Measurements from ENCODE around the gene PER1.
A peak's percentile ranks its signal among the peaks of the same experiment; 100 is the strongest.

Gene PER1

GRCh38 chr17:8161289-8162232, 9.4 kb upstream of the PER1 start:
- H3K9ac ChIP-seq = peak overlapping the region; percentile 99
- H3K27ac ChIP-seq = peak overlapping the region; percentile 98

GRCh38 chr17:8160741-8161221, 8.6 kb upstream of the PER1 start:
- Histone ChIP-seq H3K4me3 (peak overlapping the region; percentile 100), H3K4me1 (peaks cover 65% of the 10 kb centered on the region), H3K36me3 (peaks cover 22% of the 10 kb centered on the region), H3K9me3 (no peaks in the 10 kb centered on the region), H4K20me1 (peaks cover 32% of the 10 kb centered on the region), H3K27ac (peak overlapping the region; percentile 46), H3K9ac (peak overlapping the region; percentile 99), H3K4me2 (peak overlapping the region; percentile 99), H3K27me3 (no peaks in the 10 kb centered on the region)
- TF ChIP-seq Cebpa-rat (IDR thresholded peaks at IDR 0.05) = no peak

More at GRCh38 chr17:8161289-8162232, 9.4 kb upstream of the PER1 start:
- H3K4me2 ChIP-seq = peak overlapping the region; percentile 99
- peaks cover 32% of the 10 kb centered on the region for H4K20me1 ChIP-seq
- H3K27me3 ChIP-seq = no peaks in the 10 kb centered on the region
- H3K4me1 ChIP-seq = peaks cover 62% of the 10 kb centered on the region
- H3K36me3 ChIP-seq = peaks cover 22% of the 10 kb centered on the region
- peak overlapping the region; percentile 100 for H3K4me3 ChIP-seq
- H3K9me3 ChIP-seq = no peaks in the 10 kb centered on the region
- no peak for TF ChIP-seq Cebpa-rat (IDR thresholded peaks at IDR 0.05)

DNA sequence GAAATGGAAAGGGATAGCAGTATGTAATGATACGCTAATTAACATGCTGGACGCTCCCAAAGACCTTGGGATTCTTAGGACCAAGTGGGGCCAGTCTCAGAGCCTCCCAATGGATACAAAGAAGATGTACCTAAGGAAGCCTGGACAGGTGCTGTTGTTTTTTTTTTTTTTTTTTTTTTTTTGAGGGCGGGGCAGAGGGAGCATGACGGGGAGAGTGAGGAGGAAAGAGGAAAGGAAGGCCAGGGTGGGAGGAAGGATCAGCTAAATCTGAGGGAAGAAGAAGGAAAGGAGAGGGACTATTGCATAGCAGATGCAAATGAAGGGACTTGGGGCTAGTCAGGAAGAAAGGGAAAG, 8.0 kb upstream of the PER1 start:
- Histone ChIP-seq H3K4me2 (peak overlapping the region; percentile 99), H3K9me3 (no peaks in the 10 kb centered on the region), H3K4me1 (peaks cover 71% of the 10 kb centered on the region), H3K4me3 (peak overlapping the region; percentile 100; the same call in 1 of the 2 replicates), H3K9ac (peak overlapping the region; percentile 99; the same call in 1 of the 2 replicates), H3K36me3 (peaks cover 22% of the 10 kb centered on the region), H3K27ac (no peak overlapping the region), H3K27me3 (no peaks in the 10 kb centered on the region), H4K20me1 (peaks cover 32% of the 10 kb centered on the region)
- no peak for TF ChIP-seq Cebpa-rat (IDR thresholded peaks at IDR 0.05)

DNA sequence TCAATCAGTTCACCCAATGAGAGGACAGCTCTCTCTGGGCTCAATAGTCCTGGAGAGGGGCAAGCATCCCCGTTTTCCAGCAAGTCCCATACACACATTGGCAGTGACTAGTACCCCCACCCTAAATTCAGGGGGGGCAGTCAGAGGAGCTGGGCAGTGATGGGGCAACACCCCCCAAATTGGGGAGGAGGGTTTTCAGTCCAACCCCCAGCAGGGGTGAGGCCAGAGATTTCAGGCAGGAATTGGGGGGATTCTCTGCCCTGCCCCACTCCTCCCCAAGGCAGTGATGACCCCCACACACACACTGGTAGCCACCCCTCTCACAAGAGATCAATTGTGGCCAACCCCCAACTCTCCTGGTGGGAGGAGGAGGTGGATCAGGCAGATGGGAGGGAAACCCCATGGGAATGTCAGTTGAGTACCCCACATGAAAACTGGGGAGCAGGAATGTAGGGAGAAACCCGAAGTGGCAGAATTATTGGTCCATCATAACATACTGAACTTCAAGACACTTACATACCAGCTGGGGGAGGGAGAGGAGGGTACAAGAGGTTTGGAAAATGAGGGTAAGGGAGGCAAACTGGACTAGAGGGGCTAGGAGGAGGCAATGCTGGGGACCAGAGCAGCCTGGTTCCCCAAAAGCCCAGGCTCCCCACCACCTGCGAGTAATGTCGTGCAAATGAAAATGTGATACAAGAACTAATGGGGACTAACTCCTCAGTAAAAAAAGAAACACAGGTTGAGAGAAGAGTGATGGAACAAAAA, 7.4 kb upstream of the PER1 start:
- Histone ChIP-seq H3K4me1 (peaks cover 73% of the 10 kb centered on the region), H3K9ac (peak overlapping the region; percentile 99), H3K27ac (no peak overlapping the region), H3K4me2 (peak overlapping the region; percentile 99; the same call in 1 of the 2 replicates), H3K9me3 (no peaks in the 10 kb centered on the region), H4K20me1 (peaks cover 32% of the 10 kb centered on the region), H3K36me3 (peaks cover 22% of the 10 kb centered on the region), H3K27me3 (no peaks in the 10 kb centered on the region), H3K4me3 (no peak overlapping the region)
- TF ChIP-seq Cebpa-rat (IDR thresholded peaks at IDR 0.05) = no peak

DNA sequence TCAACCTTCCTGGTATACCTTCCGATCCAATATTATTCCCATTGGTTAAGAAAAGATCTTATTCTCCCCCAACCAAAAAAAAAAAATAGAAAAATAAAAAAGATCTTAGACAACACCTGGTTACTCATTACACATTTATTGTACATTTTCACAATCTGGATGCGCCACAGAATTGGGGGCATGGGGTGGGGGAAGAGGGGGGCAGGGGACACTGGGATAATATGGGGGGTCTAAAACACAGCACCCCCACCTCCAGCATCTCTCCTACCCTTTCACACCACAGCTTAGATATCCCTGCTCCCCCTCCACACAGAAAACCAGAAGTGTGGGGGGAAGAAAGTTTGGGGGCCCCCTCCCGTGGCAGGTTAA, 6.8 kb upstream of the PER1 start:
- no peak for TF ChIP-seq Cebpa-rat (IDR thresholded peaks at IDR 0.05)
- Histone ChIP-seq H3K4me2 (0 out of 2 replicates have a peak overlapping the region, but pooled peaks have one; percentile 61), H3K9me3 (no peaks in the 10 kb centered on the region), H3K27ac (no peak overlapping the region), H3K9ac (no peak overlapping the region), H3K36me3 (peaks cover 22% of the 10 kb centered on the region), H4K20me1 (peaks cover 32% of the 10 kb centered on the region), H3K27me3 (no peaks in the 10 kb centered on the region), H3K4me3 (no peak overlapping the region), H3K4me1 (peaks cover 73% of the 10 kb centered on the region)

DNA sequence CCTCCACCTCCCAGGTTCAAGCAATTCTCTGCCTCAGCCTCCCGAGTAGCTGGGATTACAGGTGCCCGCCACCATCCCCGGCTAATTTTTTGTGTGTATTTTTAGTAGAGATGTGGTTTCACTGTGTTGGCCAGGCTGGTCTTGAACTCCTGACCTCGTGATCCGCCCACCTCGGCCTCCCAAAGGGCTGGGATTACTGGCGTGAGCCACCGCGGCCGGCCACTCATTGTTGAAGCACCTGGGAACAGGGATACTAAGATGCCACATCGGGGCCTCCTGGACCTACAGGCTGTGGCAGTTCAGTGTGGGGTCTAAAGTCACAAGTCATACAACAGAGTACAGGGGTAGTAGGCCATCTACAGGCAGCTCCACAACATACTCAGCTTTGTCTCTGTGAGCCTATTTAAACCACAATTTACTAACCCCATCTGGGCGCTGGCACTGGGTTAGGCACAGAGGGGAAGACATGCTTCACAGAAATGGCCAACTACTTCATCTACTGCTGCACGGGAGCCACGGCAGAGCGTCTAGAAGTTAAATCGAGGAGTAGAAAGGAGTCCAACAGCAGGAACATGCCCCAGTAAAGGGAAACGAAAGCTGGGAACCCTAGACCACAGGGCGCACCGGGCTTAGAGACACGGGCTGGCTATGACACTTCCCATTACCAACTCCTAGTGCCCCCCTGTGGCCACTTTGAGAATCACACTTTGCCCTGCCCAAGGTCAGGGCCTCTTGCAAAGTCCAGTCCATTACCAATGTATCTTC, 6.2 kb upstream of the PER1 start:
- Histone ChIP-seq H3K4me1 (peaks cover 73% of the 10 kb centered on the region), H3K4me2 (peak overlapping the region; percentile 61), H3K27ac (no peak overlapping the region), H4K20me1 (peaks cover 32% of the 10 kb centered on the region), H3K27me3 (no peaks in the 10 kb centered on the region), H3K36me3 (peaks cover 22% of the 10 kb centered on the region), H3K9ac (no peak overlapping the region), H3K4me3 (no peak overlapping the region; the same call in 1 of the 2 replicates), H3K9me3 (no peaks in the 10 kb centered on the region)
- TF ChIP-seq Cebpa-rat (IDR thresholded peaks at IDR 0.05) = no peak

- TF ChIP-seq Cebpa-rat (IDR thresholded peaks at IDR 0.05) = no peak
- H3K36me3 ChIP-seq = peaks cover 21% of the 10 kb centered on the region
- peak overlapping the region; percentile 79 for H3K9ac ChIP-seq
- no peaks in the 10 kb centered on the region for H3K27me3 ChIP-seq
- H3K4me3 ChIP-seq = peak overlapping the region; percentile 63
- H3K4me2 ChIP-seq = peak overlapping the region; percentile 98
- peaks cover 22% of the 10 kb centered on the region for H4K20me1 ChIP-seq
- H3K9me3 ChIP-seq = no peaks in the 10 kb centered on the region
- peak overlapping the region; percentile 79 for H3K27ac ChIP-seq
- H3K4me1 ChIP-seq = peaks cover 73% of the 10 kb centered on the region
These were observed 4.2 kb upstream of the PER1 start for GRCh38 chr17:8156246-8156992.

DNA sequence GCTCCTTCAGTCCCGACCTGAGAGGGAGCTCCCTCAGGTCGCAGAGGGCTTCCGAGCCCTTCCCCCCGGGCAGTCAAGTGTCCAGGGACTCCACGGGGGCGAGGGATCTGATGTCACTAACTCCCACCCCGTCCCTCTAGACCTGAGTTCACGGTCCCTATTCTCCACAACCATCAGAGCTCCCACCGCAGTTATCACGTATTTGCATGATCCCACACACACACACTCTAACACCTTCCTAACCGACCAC, 3.7 kb upstream of the PER1 start:
- H3K4me3 ChIP-seq = peak overlapping the region; percentile 63
- TF ChIP-seq Cebpa-rat (IDR thresholded peaks at IDR 0.05) = no peak
- no peaks in the 10 kb centered on the region for H3K27me3 ChIP-seq
- peak overlapping the region; percentile 98 for H3K4me2 ChIP-seq
- H3K36me3 ChIP-seq = peaks cover 16% of the 10 kb centered on the region
- peak overlapping the region; percentile 53 for H3K27ac ChIP-seq
- H3K9me3 ChIP-seq = no peaks in the 10 kb centered on the region
- peaks cover 20% of the 10 kb centered on the region for H4K20me1 ChIP-seq
- peak overlapping the region; percentile 71 for H3K9ac ChIP-seq
- peaks cover 69% of the 10 kb centered on the region for H3K4me1 ChIP-seq
